GM18498 (cell line): Measurements from ENCODE around the gene BTN2A1.
"Not testable (repeated sequence)": the region's sequence is repeated elsewhere in the genome, so short reads cannot be mapped to it uniquely, and the experiment has no call there.

ENCODE experiments used
- ATAC-seq: cut with Tn5 transposase; IDR thresholded peaks from one replicate; pipeline ENCODE4 v1.9.1; 2021; ENCODE audit warnings: mild to moderate bottlenecking, moderate library complexity; ENCODE audit not compliant: unreplicated experiment

BTN2A1 gene

GRCh38 chr6:26489996-26490964 is 32.5 kb downstream of the BTN2A1 start:
- ATAC-seq: no peak

- no peak for ATAC-seq
Observed at GRCh38 chr6:26491604-26492003, 33.8 kb downstream of the BTN2A1 start.

GRCh38 chr6:26493258-26493657 is 35.5 kb downstream of the BTN2A1 start:
- no peak for ATAC-seq

- no peak for ATAC-seq
Observed at GRCh38 chr6:26494117-26494516, 36.4 kb downstream of the BTN2A1 start.

DNA sequence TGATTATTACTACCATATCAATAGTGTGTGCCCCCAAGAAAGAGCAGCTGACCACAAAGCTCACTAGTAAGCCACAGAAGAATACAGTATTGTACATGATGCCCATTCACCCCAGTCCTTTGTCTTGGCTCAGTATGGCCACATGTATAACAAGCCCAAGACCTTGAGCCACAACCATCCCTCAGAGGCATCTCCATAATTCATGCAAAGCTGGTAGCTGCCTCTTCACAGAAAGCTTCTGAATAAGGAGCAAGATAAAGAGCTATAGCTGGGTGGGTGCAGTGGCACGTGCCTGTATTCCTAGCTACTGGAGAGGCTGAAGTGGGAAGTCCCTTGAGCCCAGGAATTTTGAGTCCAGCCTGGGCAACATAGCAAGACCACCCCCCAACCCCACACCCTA is 37.5 kb downstream of the BTN2A1 start:
- no peak for ATAC-seq

DNA sequence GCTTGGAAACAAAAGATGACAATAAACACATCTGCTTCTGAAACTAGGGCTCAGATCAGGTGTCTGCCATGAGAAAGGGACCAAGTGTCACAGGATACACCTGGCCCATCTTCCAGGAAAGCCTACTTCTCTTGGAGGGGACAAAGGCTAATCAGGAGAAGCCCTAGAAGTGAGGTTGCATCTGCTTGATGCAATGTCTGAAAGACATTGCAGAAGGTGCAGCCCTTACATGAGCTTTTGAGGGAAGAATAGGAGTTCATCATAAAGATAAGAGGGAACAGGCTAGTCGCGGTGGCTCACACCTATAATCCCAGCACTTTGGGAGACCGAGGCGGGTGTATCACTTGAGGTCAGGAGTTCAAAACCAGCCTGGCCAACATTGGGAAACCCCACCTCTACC is 39.9 kb downstream of the BTN2A1 start:
- ATAC-seq: no peak

DNA sequence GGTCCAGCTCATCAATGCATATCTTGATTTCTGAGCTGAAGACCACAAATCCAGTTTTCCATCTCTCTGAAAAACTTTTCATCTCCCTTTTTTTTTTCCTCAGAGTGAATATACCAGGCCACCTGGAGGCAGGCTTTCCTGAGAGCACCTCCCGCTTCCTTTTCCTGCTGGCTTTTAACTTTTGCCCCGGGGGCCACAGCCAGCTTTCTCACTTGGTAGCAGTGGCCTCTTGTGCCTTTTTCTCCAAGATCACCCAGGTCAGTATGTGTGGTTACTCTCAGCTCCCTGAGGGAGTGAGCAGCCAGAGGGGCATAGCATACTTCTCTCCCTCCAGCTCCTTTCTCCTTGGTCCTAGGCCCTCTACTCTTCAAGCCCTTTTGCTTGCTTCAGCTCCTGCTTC is 42.3 kb downstream of the BTN2A1 start, which contains the start of gene BTN1A1:
Gene BTN1A1, plus strand, starts transcription at position 202 of the 400 bp plus-strand sequence. CDS start 984 bp downstream, outside the sequence.
- ATAC-seq: no peak

DNA sequence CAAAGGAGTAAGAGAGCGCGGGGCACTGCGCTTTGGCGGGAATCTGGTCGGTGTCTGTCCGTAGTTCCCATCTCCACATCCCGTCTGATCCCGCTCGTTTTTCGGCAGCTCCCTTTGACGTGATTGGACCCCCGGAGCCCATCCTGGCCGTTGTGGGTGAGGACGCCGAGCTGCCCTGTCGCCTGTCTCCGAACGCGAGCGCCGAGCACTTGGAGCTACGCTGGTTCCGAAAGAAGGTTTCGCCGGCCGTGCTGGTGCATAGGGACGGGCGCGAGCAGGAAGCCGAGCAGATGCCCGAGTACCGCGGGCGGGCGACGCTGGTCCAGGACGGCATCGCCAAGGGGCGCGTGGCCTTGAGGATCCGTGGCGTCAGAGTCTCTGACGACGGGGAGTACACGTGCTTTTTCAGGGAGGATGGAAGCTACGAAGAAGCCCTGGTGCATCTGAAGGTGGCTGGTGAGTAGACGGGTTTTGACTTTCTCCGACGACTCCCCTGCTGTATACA is 43.8 kb downstream of the BTN2A1 start:
- ATAC-seq: no peak

DNA sequence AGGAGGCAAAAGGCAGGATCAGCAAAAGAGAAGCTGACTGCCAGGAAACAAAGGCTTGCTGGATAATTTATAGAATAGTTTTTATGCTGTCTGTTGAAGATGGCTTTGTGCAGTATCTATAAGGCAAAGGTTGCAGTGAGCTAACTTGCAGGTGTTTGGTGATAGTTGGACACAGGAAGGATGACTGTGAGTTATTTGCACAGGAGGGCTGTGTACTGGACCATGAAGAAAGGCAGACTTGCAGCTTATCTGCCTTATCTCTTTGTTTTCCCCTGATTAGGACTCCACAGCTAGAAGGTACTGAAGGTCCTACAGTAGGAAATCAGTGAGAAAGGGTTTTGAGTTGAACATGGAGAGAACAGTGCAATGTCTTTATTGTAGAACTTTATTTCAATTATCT is 44.4 kb downstream of the BTN2A1 start:
- peak; percentile 52 for ATAC-seq

DNA sequence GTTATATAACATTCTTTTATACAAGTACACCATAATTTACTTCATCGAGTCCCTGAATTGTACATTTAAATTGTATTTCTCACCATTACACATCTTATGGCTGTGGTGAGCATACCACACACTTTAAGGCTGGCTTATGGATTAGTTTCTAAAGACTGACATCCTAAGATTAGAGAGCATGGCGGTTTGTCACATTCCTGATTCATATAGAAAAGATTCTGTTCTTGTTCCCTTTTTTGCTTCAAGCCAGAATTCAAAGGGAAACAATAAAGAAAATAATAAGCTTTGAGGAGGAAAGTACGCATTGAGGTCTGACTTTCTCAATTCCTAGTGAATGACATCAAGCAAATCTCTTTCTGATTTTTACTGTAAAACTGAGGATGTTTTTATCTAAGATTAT is 44.9 kb downstream of the BTN2A1 start:
- ATAC-seq: no peak

DNA sequence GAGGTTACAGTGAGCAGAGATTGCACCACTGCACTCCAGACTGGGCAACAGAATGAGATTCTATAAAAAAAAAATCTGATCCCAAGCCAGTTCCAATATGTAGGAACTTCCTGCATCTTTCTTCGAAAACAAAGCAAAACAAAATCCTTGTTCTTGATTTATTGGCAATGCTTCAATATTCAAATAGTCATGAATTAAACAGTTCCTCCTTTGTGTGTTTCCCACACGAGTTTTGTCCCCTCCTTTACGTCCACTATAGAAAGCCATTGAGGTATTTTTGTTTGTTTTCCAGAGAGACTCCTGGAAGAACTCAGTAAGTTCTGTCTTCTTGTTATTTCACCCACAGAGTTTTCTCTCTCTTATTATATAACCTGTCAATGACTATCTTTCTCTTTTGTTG is 49.9 kb downstream of the BTN2A1 start:
- no peak for ATAC-seq

DNA sequence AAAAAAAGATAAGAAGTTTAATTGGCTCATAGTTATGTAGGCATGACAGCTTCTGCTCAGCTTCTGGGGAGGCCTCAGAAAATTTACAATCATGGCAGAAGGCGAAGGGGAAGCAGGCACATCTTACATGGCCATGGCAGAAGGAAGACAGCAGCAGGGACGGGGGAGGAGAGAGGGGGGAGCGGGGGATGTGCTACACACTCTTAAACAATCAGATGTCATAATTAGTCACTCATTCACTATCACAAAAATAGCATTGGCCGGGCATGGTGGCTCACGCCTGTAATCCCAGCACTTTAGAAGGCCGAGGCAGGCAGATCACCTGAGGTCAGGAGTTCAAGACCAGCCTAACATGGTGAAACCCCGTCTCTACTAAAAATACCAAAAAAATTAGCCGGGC is 53.3 kb downstream of the BTN2A1 start:
- ATAC-seq: not testable (repeated sequence)

GRCh38 chr6:26514984-26515383 is 57.2 kb downstream of the BTN2A1 start:
- no peak for ATAC-seq

GRCh38 chr6:26516481-26517427 is 59.0 kb downstream of the BTN2A1 start:
- no peak for ATAC-seq
